Measurements from ENCODE around the gene UNC119B.

DNA sequence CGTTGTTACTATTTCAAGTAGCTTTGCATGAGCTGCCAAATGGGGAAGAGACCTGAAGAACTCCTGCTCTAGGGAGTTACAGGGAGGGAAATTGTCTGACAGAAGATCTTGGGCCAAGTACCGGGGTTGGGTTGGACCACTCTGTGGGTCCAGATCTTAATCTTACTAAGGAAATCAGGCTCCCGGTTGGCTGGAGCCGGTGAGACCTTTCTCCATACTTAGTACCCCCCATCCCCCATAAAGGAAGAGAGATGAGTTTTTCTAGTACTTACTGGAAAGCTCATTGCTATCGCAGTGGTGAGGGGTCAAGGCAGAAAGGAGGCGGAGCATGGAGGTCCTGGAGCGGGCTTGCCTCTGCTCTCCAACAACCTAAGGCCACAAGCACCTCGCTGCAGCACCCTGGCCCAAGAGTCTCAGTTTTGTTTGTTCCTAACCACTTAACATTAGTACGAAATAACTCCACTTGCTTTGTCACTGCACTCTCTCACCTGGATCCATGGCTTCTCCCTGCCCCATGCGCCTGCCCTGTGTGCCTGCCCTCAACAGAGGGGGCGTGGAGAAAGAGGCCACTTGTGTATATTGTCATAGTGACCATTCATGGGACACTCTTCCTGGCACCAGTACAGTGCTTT, 6.8 kb upstream of the UNC119B start:
- TF ChIP-seq BCL11A (tag by site-specific recombination; IDR thresholded peaks at IDR 0.05; ENCODE audit: low read depth) (no peak), MYNN (tag by site-specific recombination; IDR thresholded peaks at IDR 0.05; ENCODE audit: borderline replicate concordance) (no peak), ZFP37 (tag by site-specific recombination; IDR thresholded peaks at IDR 0.05) (no peak), CTCF (tag by site-specific recombination; IDR thresholded peaks at IDR 0.05) (no peak), ZNF24 (tag by site-specific recombination; IDR thresholded peaks at IDR 0.05) (no peak), REPIN1 (tag by site-specific recombination; IDR thresholded peaks at IDR 0.05; ENCODE audit: low read depth) (no peak), ZNF184 (tag by site-specific recombination; IDR thresholded peaks at IDR 0.05) (no peak), ZNF214 (tag by site-specific recombination; IDR thresholded peaks at IDR 0.05; ENCODE audit: borderline replicate concordance) (no peak), ZNF274 (IDR thresholded peaks at IDR 0.05; ENCODE audit: low read length) (no peak), ZNF274 (tag by site-specific recombination; IDR thresholded peaks at IDR 0.05; ENCODE audit: borderline replicate concordance) (no peak), ZNF341 (tag by site-specific recombination; IDR thresholded peaks at IDR 0.05; ENCODE audit: low read depth) (no peak), ZNF350 (tag by site-specific recombination; IDR thresholded peaks at IDR 0.05) (no peak)

All from HEK293 (cell line).